ENCODE results near the gene RELN.

GRCh38 chr7:103432712-103433111, 556.7 kb downstream of the RELN start:
- TF ChIP-seq CTCF (IDR thresholded peaks at IDR 0.05; ENCODE audit: low read depth, low read length) (no peak), POLR2A (IDR thresholded peaks at IDR 0.05; ENCODE audit: extremely low read depth, insufficient read length) (no peak), MAX (IDR thresholded peaks at IDR 0.05; ENCODE audit: low read depth, low read length) (no peak), MYC (IDR thresholded peaks at IDR 0.05; ENCODE audit: low read depth, low read length) (no peak)
